GM13977 (cell line): ENCODE results near the gene CYB561D1.
A peak's percentile ranks its signal among the peaks of the same experiment; 100 is the strongest.

ENCODE experiments used
- DNase-seq: peaks from one replicate; pipeline ENCODE4 v3.0.0; 2012; ENCODE audit warnings: low spot score
- in situ Hi-C: fragments of 300-500 bp; cut with MboI; formaldehyde crosslinking; loops from one replicate; pipeline ENCODE4 v1.12.0; 2022; ENCODE audit warnings: low sequenced_read_pairs, low pct_unique_long_range_greater_than_20kb, mixed read lengths, inconsistent platforms; ENCODE audit not compliant: unreplicated experiment
- TF ChIP-seq, protein P1 (sequence below): IDR thresholded peaks from 2 replicates; pipeline ENCODE4 v1.5.1; 2012; ENCODE audit warnings: mild to moderate bottlenecking, control low read depth; ENCODE audit not compliant: insufficient read depth; ENCODE audit errors: extremely low read depth, missing control alignments

The CYB561D1 gene

DNA sequence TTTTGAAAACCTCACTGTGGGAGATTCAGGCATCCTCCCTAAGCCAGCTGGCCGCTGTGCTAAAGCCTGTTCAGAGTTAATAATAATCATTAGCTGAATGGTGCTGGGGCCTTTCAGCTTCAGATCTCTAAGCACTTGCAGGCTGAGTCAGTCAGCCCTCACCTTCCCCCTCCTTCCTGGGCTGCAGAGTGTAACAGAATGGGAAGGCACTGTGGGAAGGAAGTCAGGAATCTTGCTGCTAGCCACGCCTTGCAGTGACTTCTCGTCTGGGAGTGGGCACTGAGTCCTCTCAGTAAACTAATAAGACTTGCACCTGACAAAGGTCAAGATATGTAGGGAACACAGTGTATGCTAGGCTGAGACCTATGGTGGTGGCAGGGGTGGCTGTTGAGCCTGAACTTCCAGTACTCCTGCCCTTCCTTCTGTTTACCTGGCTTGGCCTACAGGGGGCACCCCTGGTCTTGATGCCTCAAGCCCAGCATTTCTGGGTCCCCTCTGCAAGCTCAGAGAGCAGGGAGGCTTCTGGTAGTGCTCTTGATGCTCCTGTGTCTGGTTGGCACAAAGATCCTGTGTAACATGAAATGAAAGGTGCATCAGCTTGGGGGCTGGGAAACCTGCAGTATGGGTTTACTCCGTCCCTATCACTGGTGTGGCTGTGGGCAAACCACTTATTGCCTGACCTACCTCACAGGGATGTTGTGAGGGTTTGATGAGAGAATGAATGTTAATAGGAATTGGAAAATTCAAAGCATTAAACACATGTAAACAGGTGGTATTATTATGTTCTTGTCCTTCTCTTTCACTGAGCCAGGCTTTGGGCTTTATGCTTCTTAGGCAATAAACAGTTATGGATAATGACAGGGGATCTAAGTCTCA is 6.0 kb downstream of the CYB561D1 start:
- in situ Hi-C loops, result no loop called here
- TF ChIP-seq, protein P1, sequence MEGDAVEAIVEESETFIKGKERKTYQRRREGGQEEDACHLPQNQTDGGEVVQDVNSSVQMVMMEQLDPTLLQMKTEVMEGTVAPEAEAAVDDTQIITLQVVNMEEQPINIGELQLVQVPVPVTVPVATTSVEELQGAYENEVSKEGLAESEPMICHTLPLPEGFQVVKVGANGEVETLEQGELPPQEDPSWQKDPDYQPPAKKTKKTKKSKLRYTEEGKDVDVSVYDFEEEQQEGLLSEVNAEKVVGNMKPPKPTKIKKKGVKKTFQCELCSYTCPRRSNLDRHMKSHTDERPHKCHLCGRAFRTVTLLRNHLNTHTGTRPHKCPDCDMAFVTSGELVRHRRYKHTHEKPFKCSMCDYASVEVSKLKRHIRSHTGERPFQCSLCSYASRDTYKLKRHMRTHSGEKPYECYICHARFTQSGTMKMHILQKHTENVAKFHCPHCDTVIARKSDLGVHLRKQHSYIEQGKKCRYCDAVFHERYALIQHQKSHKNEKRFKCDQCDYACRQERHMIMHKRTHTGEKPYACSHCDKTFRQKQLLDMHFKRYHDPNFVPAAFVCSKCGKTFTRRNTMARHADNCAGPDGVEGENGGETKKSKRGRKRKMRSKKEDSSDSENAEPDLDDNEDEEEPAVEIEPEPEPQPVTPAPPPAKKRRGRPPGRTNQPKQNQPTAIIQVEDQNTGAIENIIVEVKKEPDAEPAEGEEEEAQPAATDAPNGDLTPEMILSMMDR, result peak; percentile 64
- no peak for DNase-seq

DNA sequence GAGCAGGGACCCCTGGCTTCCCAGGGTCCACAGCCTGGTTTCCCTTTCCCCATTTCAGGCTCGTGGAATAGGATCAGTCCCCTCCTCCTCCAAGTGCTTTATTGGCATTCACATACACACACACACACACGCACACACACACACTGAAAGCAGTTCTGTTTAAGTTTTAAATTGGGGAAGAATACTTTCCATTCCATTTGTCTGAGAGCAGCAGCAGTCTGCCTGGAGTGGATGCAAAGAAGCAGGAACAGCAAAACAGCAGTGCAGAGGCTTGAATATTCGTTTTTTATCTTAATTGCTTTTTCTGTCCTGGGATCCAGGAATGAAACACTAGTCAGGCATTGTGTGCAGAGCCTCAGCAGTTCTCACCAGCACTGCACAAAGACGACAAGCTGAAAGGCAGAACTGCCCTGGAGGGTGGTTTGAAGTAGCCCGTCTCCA is 7.1 kb downstream of the CYB561D1 start:
- no peak for DNase-seq
- in situ Hi-C loops, result no loop called here
- TF ChIP-seq, protein P1, result no peak

DNA sequence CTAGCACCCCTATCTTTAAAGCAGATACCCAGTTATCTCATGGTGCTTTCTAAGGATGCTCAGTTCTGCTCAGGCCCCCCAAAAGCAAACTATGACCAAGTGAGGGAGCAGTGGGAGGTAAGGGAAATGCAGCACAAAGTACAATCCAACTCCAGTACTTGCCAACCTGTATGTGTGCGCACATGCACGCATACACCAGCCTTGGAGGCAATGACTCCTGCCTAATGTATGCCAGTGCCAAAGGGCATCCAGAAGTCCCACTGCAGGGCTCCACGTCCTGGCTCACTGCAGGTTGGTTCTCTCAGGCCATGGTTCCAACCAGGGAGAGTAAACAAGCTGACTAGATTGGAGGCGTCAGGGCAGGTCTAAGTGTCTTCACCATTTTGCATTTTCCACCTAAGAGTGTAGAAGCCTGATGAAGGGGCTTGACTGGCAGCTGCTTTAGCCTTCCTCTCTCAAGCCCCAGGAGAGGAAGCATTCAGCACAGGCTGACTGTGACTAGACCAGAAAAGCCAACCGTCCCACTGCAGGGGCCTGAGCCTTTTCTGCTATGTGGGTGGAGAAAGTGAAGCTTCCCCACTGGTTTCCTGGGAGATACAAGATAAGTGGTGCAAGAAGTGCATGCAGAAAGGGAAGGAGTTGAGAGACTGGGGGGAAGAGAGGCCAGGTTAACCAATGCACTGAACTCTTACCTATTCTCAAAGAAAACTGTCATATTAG is 7.9 kb downstream of the CYB561D1 start:
- TF ChIP-seq, protein P1, result no peak
- in situ Hi-C loops, result no loop called here
- DNase-seq, result no peak

DNA sequence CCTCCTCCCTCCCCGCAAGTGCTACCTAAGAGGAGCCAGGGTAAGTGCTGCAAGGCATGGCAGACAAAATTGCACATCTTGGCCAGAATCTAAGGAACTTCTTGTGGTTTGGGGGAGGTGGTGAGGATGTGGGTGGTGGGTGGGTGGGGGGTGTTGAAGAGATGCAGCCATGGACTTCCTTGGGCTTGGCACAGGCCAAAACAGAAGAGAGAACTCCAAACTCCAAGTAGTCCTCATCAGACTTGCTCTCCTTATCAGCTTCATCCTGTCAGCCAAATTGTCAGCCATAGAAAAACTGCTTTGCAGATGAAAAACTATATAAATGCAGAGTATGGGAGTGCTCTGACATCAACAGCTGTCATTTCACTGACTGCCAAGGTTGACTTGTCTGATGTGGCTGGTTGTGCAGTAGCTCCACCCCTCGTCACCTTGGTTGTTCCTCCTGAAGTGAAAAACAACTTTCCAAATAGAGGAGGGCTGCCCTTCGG is 8.5 kb downstream of the CYB561D1 start:
- TF ChIP-seq, protein P1, result no peak
- no peak for DNase-seq
- in situ Hi-C loops, result no loop called here

DNA sequence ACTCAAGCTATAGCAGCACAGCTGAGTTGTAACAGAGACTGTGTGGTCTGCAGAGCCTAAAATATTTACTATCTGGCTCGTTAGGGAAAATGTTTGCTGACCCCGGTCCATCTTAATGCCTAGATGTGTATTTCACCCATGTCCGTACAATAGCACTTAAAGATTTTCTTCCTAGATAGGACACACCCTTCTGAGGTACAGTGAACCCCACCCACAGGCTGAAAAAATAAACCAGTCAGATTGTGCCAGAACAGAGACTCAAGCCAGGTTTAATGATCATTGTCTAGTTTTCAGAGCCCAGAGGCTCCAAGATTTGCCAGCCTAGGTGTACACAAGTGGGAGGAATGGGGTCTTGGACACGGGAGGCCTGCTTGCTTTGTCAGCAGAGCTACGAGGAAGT is 10.0 kb downstream of the CYB561D1 start:
- no peak for DNase-seq
- in situ Hi-C loops, result no loop called here
- TF ChIP-seq, protein P1, result no peak

DNA sequence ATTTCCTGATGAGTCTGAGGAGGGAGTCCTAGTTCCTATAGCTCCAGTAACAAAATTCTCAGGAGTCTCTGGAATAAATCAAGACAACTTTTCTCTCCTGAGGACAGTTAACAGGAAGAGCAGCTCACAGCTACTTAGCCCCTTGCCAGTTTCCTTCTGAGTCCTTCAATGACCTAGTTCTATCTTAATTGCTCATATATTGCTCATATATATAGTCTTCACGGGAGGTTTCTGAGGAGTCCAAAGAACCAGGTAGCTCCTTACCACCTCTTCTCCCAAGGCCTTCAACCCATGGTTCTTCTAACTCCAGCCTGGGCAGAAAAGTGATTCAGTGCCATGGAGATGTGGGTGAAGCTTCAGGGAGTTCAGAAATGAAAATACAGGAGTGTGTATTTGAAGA is 11.1 kb downstream of the CYB561D1 start:
- in situ Hi-C loops, result no loop called here
- DNase-seq, result no peak
- TF ChIP-seq, protein P1, result no peak
